GM23248 (cell line): ENCODE measurements around the gene SCAMP5. TPM values are rescaled to one million over a fixed set of nuclear protein-coding genes. Genes with fewer than 3 reads are reported as not detected.

Experiments used
- DNase-seq: peaks from one replicate; pipeline ENCODE4 v3.0.0-alpha.2; 2015
- H2AFZ ChIP-seq: fragments of 200-600 bp; sonication (generic); 2 replicates; pipeline ENCODE4 v1.6.1; 2016; ENCODE audit warnings: antibody characterized with exemption
- H3F3A ChIP-seq: fragments of 200-600 bp; sonication (generic); 2 replicates; pipeline ENCODE4 v1.6.1; 2016; ENCODE audit warnings: mild to moderate bottlenecking, antibody characterized with exemption, mixed run types; ENCODE audit not compliant: insufficient read depth
- H3K27ac ChIP-seq: fragments of 200-600 bp; sonication (generic); 2 replicates; pipeline ENCODE4 v1.5.1; 2016; ENCODE audit warnings: mild to moderate bottlenecking
- H3K27me3 ChIP-seq: fragments of 200-600 bp; sonication (generic); replicated peaks from 2 replicates; pipeline ENCODE4 v1.6.1; 2016; ENCODE audit warnings: mild to moderate bottlenecking; ENCODE audit not compliant: insufficient read depth
- H3K36me3 ChIP-seq: fragments of 200-600 bp; sonication (generic); 2 replicates; pipeline ENCODE4 v1.6.1; 2016; ENCODE audit warnings: low read depth, mild to moderate bottlenecking
- H3K4me1 ChIP-seq: fragments of 200-600 bp; sonication (generic); 2 replicates; pipeline ENCODE4 v1.6.1; 2016; ENCODE audit warnings: mild to moderate bottlenecking; ENCODE audit not compliant: insufficient read depth
- H3K4me2 ChIP-seq: fragments of 200-600 bp; sonication (generic); one replicate; pipeline ENCODE4 v1.6.1; 2016; ENCODE audit warnings: mild to moderate bottlenecking; ENCODE audit not compliant: unreplicated experiment
- H3K4me3 ChIP-seq: fragments of 200-600 bp; sonication (generic); 2 replicates; pipeline ENCODE4 v1.5.1; 2016; ENCODE audit warnings: mild to moderate bottlenecking
- H3K79me2 ChIP-seq: fragments of 200-600 bp; sonication (generic); 2 replicates; pipeline ENCODE4 v1.6.1; 2016; ENCODE audit warnings: mild to moderate bottlenecking; ENCODE audit not compliant: insufficient read depth
- H3K9ac ChIP-seq: fragments of 200-600 bp; sonication (generic); 2 replicates; pipeline ENCODE4 v1.6.1; 2016; ENCODE audit warnings: mild to moderate bottlenecking
- H3K9me2 ChIP-seq: fragments of 200-600 bp; sonication (generic); 2 replicates; pipeline ENCODE4 v1.6.1; 2016; ENCODE audit warnings: mixed run types, mild to moderate bottlenecking, moderate library complexity; ENCODE audit not compliant: insufficient read depth
- H3K9me3 ChIP-seq: fragments of 200-600 bp; sonication (generic); one replicate; pipeline ENCODE4 v1.6.1; 2017; ENCODE audit warnings: low read depth
- H4K20me1 ChIP-seq: fragments of 200-600 bp; sonication (generic); 2 replicates; pipeline ENCODE4 v1.6.0; 2016; ENCODE audit not compliant: insufficient read depth
- EZH2 ChIP-seq: fragments of 200-600 bp; sonication (generic); IDR thresholded peaks from 2 replicates; pipeline ENCODE4 v1.6.1; 2018; ENCODE audit warnings: antibody characterized with exemption, mild to moderate bottlenecking; ENCODE audit not compliant: insufficient read depth, poor library complexity, severe bottlenecking
- EZH2phosphoT487 ChIP-seq: fragments of 200-600 bp; sonication (generic); IDR thresholded peaks from 2 replicates; pipeline ENCODE4 v1.6.1; 2018; ENCODE audit warnings: antibody characterized with exemption, moderate library complexity, mild to moderate bottlenecking, low read depth; ENCODE audit not compliant: insufficient read depth
- WGBS, 2 experiments: methylation state at CpG; one replicate each; pipeline ENCODE4 v1.1.6; 2015 to 2017; ENCODE audit warnings: low lambda C conversion rate in 2 of 2, low coverage in 1 of 2; ENCODE audit errors: missing lambda C conversion rate in 2 of 2; 5-methylcytosine and 5-hydroxymethylcytosine counted together
- in situ Hi-C: fragments of 300-500 bp; cut with MboI; formaldehyde crosslinking; loops from 2 replicates; pipeline ENCODE4 v1.15.0; 2020
- polyA plus RNA-seq: library from polyadenylated mRNA; unstranded; fragments of >200 nt; fragmentation: Nextera tagmentation; extraction: Ambion mirVana; gene quantifications from 2 replicates; pipeline ENCODE4 v1.2.1, GENCODE V29; 2016
- total RNA-seq: library from RNA; depleted of rRNA; stranded (reverse); fragments of >200 nt; shearing (Covaris generic); gene quantifications from 2 replicates; pipeline ENCODE4 v1.2.3, GENCODE V29; 2014

SCAMP5 gene
- total and polyA plus RNA-seq, 2 experiments from 2014 or later = 0.23 to 4.0 TPM

GRCh38 chr15:74978077-74978476, 17.3 kb upstream of the SCAMP5 start:
- Histone ChIP-seq H3F3A (peaks cover 9% of the 10 kb centered on the region), H2AFZ (no peak overlapping the region), H3K27ac (no peak overlapping the region; the same call in 1 of the 2 replicates), H3K9ac (no peak overlapping the region), H3K27me3 (no peaks in the 10 kb centered on the region), H3K9me3 (no peaks in the 10 kb centered on the region), H3K79me2 (no peaks in the 10 kb centered on the region), H3K9me2 (no peaks in the 10 kb centered on the region), H3K4me3 (no peak overlapping the region), H3K4me1 (no peaks in the 10 kb centered on the region), H3K4me2 (no peak overlapping the region), H3K36me3 (no peaks in the 10 kb centered on the region), H4K20me1 (no peaks in the 10 kb centered on the region)
- DNase-seq = no peak
- WGBS, 2 experiments = 89 to 100% methylated on average over 1 of the region's 1 CpG
- in situ Hi-C loops = no loop called here
- TF ChIP-seq EZH2phosphoT487 (no peak), EZH2 (no peak)

GRCh38 chr15:74978503-74978902, 16.9 kb upstream of the SCAMP5 start:
- Histone ChIP-seq H3K4me2 (no peak overlapping the region), H4K20me1 (no peaks in the 10 kb centered on the region), H3K27me3 (no peaks in the 10 kb centered on the region), H3K4me1 (no peaks in the 10 kb centered on the region), H3K27ac (no peak overlapping the region), H3K9me2 (no peaks in the 10 kb centered on the region), H3K9me3 (no peaks in the 10 kb centered on the region), H3K79me2 (no peaks in the 10 kb centered on the region), H3K4me3 (no peak overlapping the region), H3F3A (peaks cover 9% of the 10 kb centered on the region), H3K36me3 (no peaks in the 10 kb centered on the region), H3K9ac (no peak overlapping the region), H2AFZ (no peak overlapping the region)
- in situ Hi-C loops = no loop called here
- 19 to 24% methylated on average over 3 of the region's 3 CpGs for WGBS, 2 experiments
- DNase-seq = peak; percentile 66
- TF ChIP-seq EZH2 (no peak), EZH2phosphoT487 (no peak)

GRCh38 chr15:74982183-74982582, 13.2 kb upstream of the SCAMP5 start:
- H3K36me3 ChIP-seq = no peaks in the 10 kb centered on the region
- no peaks in the 10 kb centered on the region for H3K9me3 ChIP-seq
- peaks cover 9% of the 10 kb centered on the region for H3F3A ChIP-seq
- no peaks in the 10 kb centered on the region for H3K79me2 ChIP-seq
- H3K9ac ChIP-seq = no peak overlapping the region
- DNase-seq = no peak
- H4K20me1 ChIP-seq = no peaks in the 10 kb centered on the region
- no peak overlapping the region for H2AFZ ChIP-seq
- H3K4me2 ChIP-seq = no peak overlapping the region
- TF ChIP-seq EZH2 = no peak
- TF ChIP-seq EZH2phosphoT487 = no peak
- no peaks in the 10 kb centered on the region for H3K27me3 ChIP-seq
- H3K4me3 ChIP-seq = no peak overlapping the region
- H3K9me2 ChIP-seq = no peaks in the 10 kb centered on the region
- in situ Hi-C loops = no loop called here
- 74 to 84% methylated on average over 5 of the region's 5 CpGs for WGBS, 2 experiments
- H3K4me1 ChIP-seq = no peaks in the 10 kb centered on the region
- no peak overlapping the region for H3K27ac ChIP-seq

- no peak overlapping the region for H3K4me3 ChIP-seq
- no peaks in the 10 kb centered on the region for H3F3A ChIP-seq
- H3K9ac ChIP-seq = no peak overlapping the region
- no peaks in the 10 kb centered on the region for H3K79me2 ChIP-seq
- no peaks in the 10 kb centered on the region for H3K4me1 ChIP-seq
- H3K9me3 ChIP-seq = no peaks in the 10 kb centered on the region
- no peak overlapping the region for H3K27ac ChIP-seq
- WGBS, 2 experiments = 46 to 48% methylated on average over 4 of the region's 4 CpGs
- peak; percentile 38 for DNase-seq
- no peaks in the 10 kb centered on the region for H3K27me3 ChIP-seq
- no peak overlapping the region for H2AFZ ChIP-seq
- TF ChIP-seq EZH2phosphoT487 (no peak), EZH2 (no peak)
- no peaks in the 10 kb centered on the region for H4K20me1 ChIP-seq
- H3K36me3 ChIP-seq = no peaks in the 10 kb centered on the region
- H3K4me2 ChIP-seq = no peak overlapping the region
- in situ Hi-C loops = no loop called here
- no peaks in the 10 kb centered on the region for H3K9me2 ChIP-seq
These were observed 11.6 kb upstream of the SCAMP5 start for GRCh38 chr15:74983725-74984231.
